Middle frontal gyrus (tissue), 1 donor: Measurements from ENCODE around the gene PRSS33.

ENCODE experiments used
- DNase-seq: peaks from one replicate; pipeline ENCODE4 v3.0.0-alpha.2; 2015; ENCODE audit warnings: low spot score; ENCODE audit errors: extremely low spot score

Gene PRSS33

DNA sequence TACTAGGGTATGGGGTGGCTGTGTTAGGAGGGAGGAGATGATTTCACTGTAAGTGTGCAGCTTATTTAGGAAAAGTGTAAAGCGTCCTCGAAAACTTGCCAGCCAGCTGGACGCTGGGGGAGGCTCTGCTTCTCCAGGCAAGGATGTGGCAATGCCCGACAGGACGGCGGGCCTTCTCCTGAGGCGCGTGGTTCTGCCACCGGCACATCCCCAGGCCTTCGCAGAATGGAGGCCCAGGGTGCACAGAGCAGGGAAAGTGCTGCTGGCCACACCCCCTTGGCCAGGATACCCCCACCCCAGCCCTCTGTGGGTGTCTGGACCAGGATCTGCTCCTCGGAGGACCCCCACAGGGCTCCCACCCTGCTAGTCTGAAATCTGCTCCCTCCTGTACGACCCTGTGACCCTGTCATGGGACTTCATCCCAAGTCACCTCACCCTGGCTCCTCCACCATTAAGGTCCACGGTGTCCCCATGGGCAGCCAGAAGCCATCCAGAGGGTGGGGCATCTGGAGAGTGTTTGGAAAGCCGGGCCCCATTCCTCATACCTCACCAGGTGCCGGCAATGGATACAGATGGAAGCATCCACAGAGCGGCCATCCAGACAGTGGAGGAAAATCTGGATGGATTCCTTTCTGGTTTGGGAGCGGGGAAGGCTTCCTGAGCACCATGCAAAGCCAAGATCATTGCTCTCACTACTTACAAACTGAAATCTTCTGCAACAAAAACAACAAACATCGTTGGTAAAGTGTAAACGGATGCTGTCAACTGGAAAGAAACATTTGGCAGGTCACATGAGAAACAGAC, 44.2 kb downstream of the PRSS33 start:
- no peak for DNase-seq

DNA sequence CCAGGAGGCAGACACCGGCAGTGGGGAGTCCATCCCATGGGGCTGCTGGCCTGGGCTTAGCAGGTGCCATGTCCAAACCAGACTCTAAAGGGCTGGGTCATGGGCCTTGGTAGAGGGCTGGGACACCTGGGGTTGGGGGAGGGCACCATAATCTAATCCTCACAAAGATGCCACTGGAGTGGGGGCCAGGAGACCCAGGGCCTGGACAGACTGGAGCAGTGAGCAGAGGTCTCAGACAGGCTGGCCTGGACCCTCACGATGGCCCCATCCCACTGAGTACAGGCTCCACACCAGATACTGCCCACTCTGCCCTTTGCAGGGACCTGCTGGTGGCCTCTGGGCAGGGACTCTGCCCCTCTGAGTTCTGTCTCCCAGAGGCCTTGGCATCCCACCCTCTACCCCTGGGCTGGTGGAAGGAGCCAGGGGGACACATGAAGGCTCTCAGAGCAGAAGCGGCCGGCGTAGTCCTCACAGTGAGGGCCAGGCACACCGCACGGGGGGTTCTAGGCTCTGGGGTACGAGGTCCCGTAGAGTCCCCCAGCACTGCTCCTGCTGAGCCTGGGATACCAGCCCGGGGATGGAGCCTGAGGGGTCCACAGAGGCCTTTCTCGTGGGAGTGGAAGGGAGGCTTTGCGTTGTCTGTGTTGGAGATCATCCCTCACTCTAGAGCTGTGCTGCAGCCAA, 44.9 kb downstream of the PRSS33 start:
- no peak for DNase-seq

DNA sequence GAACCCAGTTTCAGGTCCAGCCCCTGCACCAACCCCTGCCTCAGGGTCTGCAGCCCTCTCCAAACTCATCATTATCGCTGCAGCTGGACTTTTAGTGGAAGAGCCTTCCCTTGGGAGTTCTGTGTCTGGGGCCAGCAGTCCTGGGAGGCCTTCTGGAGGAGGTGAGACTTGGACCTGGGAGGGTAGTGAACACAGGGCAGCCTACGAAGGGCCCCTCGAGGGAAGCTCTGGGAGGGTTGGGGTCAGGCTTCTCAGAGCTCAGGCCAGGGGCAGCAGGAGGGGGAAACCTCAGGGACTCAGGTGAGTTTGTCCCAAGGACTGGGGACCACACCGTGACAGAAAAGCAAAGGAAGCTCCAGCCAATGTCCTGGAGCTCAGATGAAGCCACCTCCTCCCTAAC, 46.2 kb downstream of the PRSS33 start:
- no peak for DNase-seq

GRCh38 chr16:2740476-2740875, 46.9 kb downstream of the PRSS33 start:
- DNase-seq: no peak

GRCh38 chr16:2739625-2740430, 47.5 kb downstream of the PRSS33 start:
- DNase-seq: no peak

GRCh38 chr16:2738615-2739014, 48.7 kb downstream of the PRSS33 start:
- DNase-seq: no peak

DNA sequence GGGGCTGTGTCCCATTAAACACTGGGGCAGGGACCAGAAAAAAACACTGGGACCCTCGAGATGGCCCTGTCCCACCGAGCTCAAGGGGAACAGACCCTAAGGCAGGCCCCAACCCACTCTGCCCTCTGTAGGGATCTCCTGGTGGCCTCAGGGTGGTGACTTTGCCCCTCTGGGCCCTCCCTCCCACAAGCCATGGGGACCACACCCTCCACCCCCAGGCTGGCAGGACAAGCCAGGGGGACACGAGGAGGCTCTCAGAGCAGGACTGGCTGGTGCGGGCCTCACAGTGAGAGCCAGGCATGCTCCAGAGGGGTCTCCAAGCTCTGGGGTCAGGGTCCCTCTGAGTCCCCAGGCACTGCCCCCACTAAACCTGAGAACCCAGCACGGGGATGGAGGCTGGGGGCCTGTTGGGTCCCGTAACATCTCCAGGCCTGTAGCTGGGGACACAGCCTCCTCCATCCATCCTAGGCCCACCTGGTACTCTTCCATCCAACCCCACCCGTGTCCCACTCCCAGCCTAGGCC, 49.4 kb downstream of the PRSS33 start:
- no peak for DNase-seq

DNA sequence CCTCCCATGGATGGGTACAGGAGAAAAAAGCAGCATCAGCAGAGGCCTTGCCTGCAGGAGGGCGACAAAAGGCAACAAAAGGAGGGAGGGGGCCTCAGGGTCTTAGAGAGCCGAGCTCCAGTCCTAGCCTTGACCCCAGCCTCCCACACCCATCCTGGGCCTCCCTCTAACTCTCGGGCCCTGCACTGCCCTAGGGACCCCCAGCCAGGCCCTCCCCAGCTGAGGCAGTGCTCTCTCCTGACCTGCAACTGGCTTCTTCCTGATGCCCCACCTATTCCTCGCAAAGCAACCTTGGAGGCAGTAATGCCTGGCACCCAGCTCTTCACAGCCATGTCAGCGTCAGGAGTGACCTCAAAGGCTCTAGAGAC, 50.1 kb downstream of the PRSS33 start:
- DNase-seq: no peak

- DNase-seq: no peak
Observed at GRCh38 chr16:2736476-2737237, 50.7 kb downstream of the PRSS33 start.

GRCh38 chr16:2734844-2735515, 52.4 kb downstream of the PRSS33 start:
- no peak for DNase-seq
